BJ (cell line): ENCODE measurements around the gene TEX52. TPM values are rescaled to one million over a fixed set of nuclear protein-coding genes. Genes with fewer than 3 reads are reported as not detected.
A peak's percentile ranks its signal among the peaks of the same experiment; 100 is the strongest.

Experiments used
- CTCF ChIA-PET: fragments of 350-600 bp; formaldehyde crosslinking; extraction: SDS; loops from one replicate; lab custom pipeline; 2021; ENCODE audit warnings: antibody characterized with exemption, inconsistent platforms; lab: Yijun Ruan, JAX
- POLR2A ChIA-PET: fragments of 300-600 bp; sonication (Branson Sonifier 250); formaldehyde crosslinking; extraction: SDS; loops from one replicate; lab custom pipeline; 2021; ENCODE audit warnings: antibody characterized with exemption; lab: Charles Lee
- DNase-seq: peaks from one replicate; pipeline ENCODE4 v3.0.0-alpha.2; 2011; ENCODE audit warnings: low read depth
- H3K27me3 ChIP-seq: 2 replicates; pipeline ENCODE4 v1.6.0; 2011; ENCODE audit warnings: low read length; ENCODE audit not compliant: control insufficient read depth, insufficient read depth
- H3K36me3 ChIP-seq: 2 replicates; pipeline ENCODE4 v1.5.1; 2011; ENCODE audit warnings: low read length; ENCODE audit not compliant: control insufficient read depth, insufficient read depth
- H3K4me3 ChIP-seq: 2 replicates; pipeline ENCODE4 v1.5.1; 2011; ENCODE audit warnings: low read depth, mild to moderate bottlenecking, control low read depth, low read length
- CTCF ChIP-seq: IDR thresholded peaks from 2 replicates; pipeline ENCODE4 v1.5.1; 2011; ENCODE audit warnings: low read depth, mild to moderate bottlenecking, control low read depth, inconsistent platforms, low read length, moderate library complexity; ENCODE audit not compliant: insufficient read depth
- polyA plus RNA-seq: library from polyadenylated mRNA; depleted of rRNA; stranded (reverse); fragments of >200 nt; gene quantifications from 2 replicates; pipeline ENCODE4 v1.2.3, GENCODE V29; 2011

TEX52 gene
- polyA plus RNA-seq, 1 experiment = not detected

DNA sequence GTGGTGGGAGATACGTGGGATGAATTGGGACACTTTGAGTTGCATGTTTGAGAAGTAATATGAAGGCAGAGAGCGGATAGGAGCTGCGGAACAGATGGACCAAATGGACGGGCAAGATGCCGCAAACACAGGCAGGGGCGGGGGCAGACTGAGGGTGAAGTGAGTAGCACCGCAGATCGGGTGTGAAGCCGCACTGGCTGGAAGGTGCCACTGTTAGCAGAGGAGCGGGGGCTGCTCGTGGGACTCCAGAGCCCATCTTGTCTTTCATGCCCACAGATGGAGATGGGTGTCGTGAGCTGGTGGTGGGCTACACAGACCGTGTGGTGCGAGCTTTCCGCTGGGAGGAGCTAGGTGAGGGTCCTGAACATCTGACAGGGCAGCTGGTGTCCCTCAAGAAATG, 37.0 kb downstream of the TEX52 start:
- Histone ChIP-seq H3K27me3 (no peaks in the 10 kb centered on the region), H3K4me3 (no peak overlapping the region), H3K36me3 (peaks cover 28% of the 10 kb centered on the region)
- CTCF ChIA-PET = interaction anchor here (0.6 to 1.3 kb wide), 2 partner anchors 26 to 160 kb away, joined by 3 read pairs; no protein-coding TSS in a partner anchor
- POLR2A ChIA-PET = no interaction called here
- DNase-seq = no peak
- no peak for TF ChIP-seq CTCF

DNA sequence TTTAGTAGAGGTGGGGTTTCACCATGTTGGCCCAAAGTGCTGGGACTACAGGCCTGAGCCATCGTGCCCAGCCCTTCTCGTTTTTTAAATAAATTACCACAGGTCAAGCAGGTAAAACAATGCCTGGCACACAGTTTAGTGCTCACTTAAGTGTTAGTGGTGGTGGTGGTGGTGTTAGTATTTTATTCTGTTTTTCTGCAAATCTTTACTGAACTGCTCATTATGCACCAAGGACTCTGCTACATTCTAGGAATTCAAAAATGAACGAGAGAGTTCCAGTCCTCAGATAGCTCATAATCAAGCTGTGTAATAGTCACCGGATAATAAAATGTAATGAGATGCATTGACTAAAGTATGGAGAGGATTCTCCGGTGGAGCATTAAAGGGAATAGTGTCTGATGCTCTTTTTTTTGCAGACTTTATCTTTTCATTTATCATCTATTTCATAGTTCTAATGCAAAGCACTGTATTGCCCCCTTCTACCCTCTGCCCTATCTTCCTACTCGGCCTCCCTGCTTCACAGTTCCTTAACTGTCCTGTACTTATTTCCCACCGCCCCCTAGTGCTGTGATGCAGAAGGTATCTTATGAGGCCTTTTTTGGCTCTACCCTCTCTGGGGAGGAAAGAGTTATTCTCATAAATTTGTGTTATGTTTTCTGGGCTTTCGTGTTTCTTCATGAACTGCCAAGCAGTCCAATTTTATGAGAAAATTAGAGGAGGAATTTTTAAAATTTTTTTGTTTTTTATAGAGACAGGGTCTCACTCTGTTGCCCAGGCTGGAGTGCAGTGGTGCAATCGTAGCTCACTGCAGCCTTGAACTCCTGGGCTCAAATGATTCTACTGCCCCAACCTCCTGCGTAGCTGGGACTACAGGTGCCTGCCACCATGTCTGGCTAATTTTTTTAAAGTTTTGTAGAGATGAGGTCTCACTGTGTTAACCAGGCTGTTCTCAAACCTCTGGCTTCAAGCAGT, 43.3 kb downstream of the TEX52 start:
- CTCF ChIA-PET = interaction anchor here (0.6 to 2.8 kb wide), 16 partner anchors 9 to 1179 kb away, joined by 3 to 17 read pairs (median 4); partner anchors contain the start of gene NRIP2
- Histone ChIP-seq H3K36me3 (peaks cover 7% of the 10 kb centered on the region), H3K4me3 (peak overlapping the region; percentile 86), H3K27me3 (no peaks in the 10 kb centered on the region)
- POLR2A ChIA-PET = interaction anchor here (0.5 kb wide), 1 partner anchor 56 kb away, joined by 6 read pairs; no protein-coding TSS in a partner anchor
- peak; percentile 80 for TF ChIP-seq CTCF
- DNase-seq = no peak

GRCh38 chr12:2812290-2813213, 44.3 kb downstream of the TEX52 start, which contains the start of gene ITFG2:
ITFG2 (plus strand) TSS chr12:2812668; CDS start chr12:2812761, 93 bp downstream.
- H3K4me3 ChIP-seq = peak within 1 kb of the TSS; percentile 86
- ChIA-PET CTCF (interaction anchor here (0.6 to 2.8 kb wide), 8 partner anchors 10 to 1178 kb away, joined by 3 to 17 read pairs (median 5); no protein-coding TSS in a partner anchor), POLR2A (interaction anchor here (0.5 to 0.6 kb wide), 2 partner anchors 13 to 57 kb away, joined by 3 to 6 read pairs; no protein-coding TSS in a partner anchor)
- no peaks in the 10 kb centered on the region; the same call in 1 of the 2 replicates for H3K36me3 ChIP-seq
- TF ChIP-seq CTCF = no peak
- H3K27me3 ChIP-seq = no peaks in the 10 kb centered on the region
- DNase-seq = peak; percentile 90

DNA sequence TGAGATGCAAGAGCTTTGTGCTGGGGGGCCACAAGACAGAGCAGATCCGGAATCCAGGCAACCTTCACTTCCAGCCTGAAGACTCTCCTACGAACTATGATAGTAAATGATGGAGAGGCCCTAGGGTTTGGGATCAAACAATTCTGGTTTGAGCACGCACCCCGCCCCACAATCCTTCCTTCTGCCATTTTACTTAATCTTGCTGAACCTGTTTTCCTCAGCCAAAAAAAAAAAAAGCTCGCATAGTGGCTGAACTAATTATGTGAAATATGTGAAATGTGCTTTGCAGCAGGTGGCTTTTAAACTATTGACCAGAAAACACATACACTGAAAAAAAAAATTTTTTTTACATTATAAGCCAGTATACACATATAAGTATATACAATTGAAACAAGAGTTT, 45.0 kb downstream of the TEX52 start:
- POLR2A ChIA-PET = interaction anchor here (0.6 kb wide), 1 partner anchor 13 kb away, joined by 3 read pairs; no protein-coding TSS in a partner anchor
- no peaks in the 10 kb centered on the region for H3K27me3 ChIP-seq
- peak overlapping the region; percentile 86 for H3K4me3 ChIP-seq
- TF ChIP-seq CTCF = no peak
- H3K36me3 ChIP-seq = no peaks in the 10 kb centered on the region
- no peak for DNase-seq
- CTCF ChIA-PET = interaction anchor here (2.8 kb wide), 1 partner anchor 28 kb away, joined by 12 read pairs; no protein-coding TSS in a partner anchor
